ENCODE results near the gene NGDN. TPM values are rescaled to one million over a fixed set of nuclear protein-coding genes. Genes with fewer than 3 reads are reported as not detected.

NGDN gene
- total and polyA plus RNA-seq, 4 donors: 18.2 to 26.9 (median 22.9) TPM

DNA sequence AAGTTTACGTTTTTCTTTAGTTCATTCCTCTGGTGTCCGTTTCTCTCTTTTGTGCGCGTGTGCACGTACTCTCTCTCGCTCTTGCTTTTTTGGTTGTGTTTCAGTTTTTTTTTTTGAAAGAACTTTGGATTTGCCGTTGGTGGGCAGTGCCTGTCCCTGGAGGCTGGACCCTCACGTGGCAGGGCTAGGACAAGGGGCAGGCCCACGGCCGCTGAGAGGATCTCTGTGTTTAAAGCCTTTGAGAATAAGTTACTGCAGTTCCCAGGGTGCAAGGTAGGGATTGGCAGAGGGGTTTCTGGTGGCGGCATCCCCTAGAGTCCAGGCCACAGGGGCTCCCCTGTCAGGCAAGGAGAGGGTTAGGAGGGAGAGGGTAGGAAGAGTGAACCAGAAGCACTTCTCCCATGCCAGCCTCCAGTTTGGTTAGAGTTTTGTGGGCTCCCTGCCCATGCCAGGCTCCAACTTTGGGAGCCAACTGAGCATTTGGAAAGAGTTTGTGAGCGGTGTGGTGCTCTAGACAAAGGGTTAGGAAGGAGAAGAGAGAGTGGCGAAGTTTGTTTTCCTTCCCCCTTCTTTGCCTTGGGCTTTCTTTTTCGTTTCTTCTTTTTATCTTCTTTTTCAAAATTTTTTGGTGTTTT lies 51.5 kb downstream of the NGDN start:
- Histone ChIP-seq H3K27ac (ENCODE audit: low read depth in 1 of 2, low read length in 2 of 2) (no peak overlapping the region), H3K9me3 (ENCODE audit: control insufficient read depth in 4 of 4, low read length in 3 of 4) (no peaks in the 10 kb centered on the region), H3K36me3 (ENCODE audit: control insufficient read depth in 4 of 4, insufficient read depth in 3 of 4, low read depth in 1 of 4, low read length in 3 of 4) (no peaks in the 10 kb centered on the region), H3K27me3 (ENCODE audit: control insufficient read depth in 4 of 4, insufficient read depth in 4 of 4, low read length in 3 of 4) (no peaks in the 10 kb centered on the region), H3K9ac (ENCODE audit: low read depth in 1 of 2, low read length in 2 of 2) (no peak overlapping the region), H3K4me3 (ENCODE audit: low read depth in 1 of 3, low read length in 3 of 3) (no peak overlapping the region), H3K4me1 (ENCODE audit: control insufficient read depth in 4 of 4, insufficient read depth in 4 of 4, low read length in 3 of 4) (no peaks in the 10 kb centered on the region)
- TF ChIP-seq, protein P1, sequence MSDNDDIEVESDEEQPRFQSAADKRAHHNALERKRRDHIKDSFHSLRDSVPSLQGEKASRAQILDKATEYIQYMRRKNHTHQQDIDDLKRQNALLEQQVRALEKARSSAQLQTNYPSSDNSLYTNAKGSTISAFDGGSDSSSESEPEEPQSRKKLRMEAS (IDR thresholded peaks at IDR 0.05): no peak
- TF ChIP-seq FOXA2 (IDR thresholded peaks at IDR 0.05) (no peak), FOXA1 (IDR thresholded peaks at IDR 0.05) (no peak), GABPA (IDR thresholded peaks at IDR 0.05 in 1 of 2, conservative IDR thresholded peaks at IDR 0.05 in 1 of 2) (no peak), YY1 (IDR thresholded peaks at IDR 0.05) (no peak), JUND (IDR thresholded peaks at IDR 0.05) (no peak), NR2F2 (IDR thresholded peaks at IDR 0.05) (no peak), HNF4A (conservative IDR thresholded peaks at IDR 0.05) (no peak), RAD21 (IDR thresholded peaks at IDR 0.05) (no peak), EGR1 (IDR thresholded peaks at IDR 0.05; ENCODE audit: low read depth in 2 of 2) (no peak), RXRA (IDR thresholded peaks at IDR 0.05) (no peak), SP1 (IDR thresholded peaks at IDR 0.05) (no peak)
- TF ChIP-seq, protein P2, sequence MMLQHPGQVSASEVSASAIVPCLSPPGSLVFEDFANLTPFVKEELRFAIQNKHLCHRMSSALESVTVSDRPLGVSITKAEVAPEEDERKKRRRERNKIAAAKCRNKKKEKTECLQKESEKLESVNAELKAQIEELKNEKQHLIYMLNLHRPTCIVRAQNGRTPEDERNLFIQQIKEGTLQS (IDR thresholded peaks at IDR 0.05): no peak
- TF ChIP-seq, protein P3, sequence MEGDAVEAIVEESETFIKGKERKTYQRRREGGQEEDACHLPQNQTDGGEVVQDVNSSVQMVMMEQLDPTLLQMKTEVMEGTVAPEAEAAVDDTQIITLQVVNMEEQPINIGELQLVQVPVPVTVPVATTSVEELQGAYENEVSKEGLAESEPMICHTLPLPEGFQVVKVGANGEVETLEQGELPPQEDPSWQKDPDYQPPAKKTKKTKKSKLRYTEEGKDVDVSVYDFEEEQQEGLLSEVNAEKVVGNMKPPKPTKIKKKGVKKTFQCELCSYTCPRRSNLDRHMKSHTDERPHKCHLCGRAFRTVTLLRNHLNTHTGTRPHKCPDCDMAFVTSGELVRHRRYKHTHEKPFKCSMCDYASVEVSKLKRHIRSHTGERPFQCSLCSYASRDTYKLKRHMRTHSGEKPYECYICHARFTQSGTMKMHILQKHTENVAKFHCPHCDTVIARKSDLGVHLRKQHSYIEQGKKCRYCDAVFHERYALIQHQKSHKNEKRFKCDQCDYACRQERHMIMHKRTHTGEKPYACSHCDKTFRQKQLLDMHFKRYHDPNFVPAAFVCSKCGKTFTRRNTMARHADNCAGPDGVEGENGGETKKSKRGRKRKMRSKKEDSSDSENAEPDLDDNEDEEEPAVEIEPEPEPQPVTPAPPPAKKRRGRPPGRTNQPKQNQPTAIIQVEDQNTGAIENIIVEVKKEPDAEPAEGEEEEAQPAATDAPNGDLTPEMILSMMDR (IDR thresholded peaks at IDR 0.05; ENCODE audit: low read depth, low read length, missing input control): no peak
- TF ChIP-seq, protein P4, sequence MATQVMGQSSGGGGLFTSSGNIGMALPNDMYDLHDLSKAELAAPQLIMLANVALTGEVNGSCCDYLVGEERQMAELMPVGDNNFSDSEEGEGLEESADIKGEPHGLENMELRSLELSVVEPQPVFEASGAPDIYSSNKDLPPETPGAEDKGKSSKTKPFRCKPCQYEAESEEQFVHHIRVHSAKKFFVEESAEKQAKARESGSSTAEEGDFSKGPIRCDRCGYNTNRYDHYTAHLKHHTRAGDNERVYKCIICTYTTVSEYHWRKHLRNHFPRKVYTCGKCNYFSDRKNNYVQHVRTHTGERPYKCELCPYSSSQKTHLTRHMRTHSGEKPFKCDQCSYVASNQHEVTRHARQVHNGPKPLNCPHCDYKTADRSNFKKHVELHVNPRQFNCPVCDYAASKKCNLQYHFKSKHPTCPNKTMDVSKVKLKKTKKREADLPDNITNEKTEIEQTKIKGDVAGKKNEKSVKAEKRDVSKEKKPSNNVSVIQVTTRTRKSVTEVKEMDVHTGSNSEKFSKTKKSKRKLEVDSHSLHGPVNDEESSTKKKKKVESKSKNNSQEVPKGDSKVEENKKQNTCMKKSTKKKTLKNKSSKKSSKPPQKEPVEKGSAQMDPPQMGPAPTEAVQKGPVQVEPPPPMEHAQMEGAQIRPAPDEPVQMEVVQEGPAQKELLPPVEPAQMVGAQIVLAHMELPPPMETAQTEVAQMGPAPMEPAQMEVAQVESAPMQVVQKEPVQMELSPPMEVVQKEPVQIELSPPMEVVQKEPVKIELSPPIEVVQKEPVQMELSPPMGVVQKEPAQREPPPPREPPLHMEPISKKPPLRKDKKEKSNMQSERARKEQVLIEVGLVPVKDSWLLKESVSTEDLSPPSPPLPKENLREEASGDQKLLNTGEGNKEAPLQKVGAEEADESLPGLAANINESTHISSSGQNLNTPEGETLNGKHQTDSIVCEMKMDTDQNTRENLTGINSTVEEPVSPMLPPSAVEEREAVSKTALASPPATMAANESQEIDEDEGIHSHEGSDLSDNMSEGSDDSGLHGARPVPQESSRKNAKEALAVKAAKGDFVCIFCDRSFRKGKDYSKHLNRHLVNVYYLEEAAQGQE (IDR thresholded peaks at IDR 0.05): no peak
- TF ChIP-seq, protein P5, sequence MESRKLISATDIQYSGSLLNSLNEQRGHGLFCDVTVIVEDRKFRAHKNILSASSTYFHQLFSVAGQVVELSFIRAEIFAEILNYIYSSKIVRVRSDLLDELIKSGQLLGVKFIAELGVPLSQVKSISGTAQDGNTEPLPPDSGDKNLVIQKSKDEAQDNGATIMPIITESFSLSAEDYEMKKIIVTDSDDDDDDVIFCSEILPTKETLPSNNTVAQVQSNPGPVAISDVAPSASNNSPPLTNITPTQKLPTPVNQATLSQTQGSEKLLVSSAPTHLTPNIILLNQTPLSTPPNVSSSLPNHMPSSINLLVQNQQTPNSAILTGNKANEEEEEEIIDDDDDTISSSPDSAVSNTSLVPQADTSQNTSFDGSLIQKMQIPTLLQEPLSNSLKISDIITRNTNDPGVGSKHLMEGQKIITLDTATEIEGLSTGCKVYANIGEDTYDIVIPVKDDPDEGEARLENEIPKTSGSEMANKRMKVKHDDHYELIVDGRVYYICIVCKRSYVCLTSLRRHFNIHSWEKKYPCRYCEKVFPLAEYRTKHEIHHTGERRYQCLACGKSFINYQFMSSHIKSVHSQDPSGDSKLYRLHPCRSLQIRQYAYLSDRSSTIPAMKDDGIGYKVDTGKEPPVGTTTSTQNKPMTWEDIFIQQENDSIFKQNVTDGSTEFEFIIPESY (IDR thresholded peaks at IDR 0.05): no peak
- no peak for DNase-seq (ENCODE audit: low spot score)
- WGBS: 84% methylated on average over 14 of the region's 14 CpGs

All from liver (tissue), 9 donors.